ENCODE data around the gene KCTD15.

GRCh38 chr19:33751436-33751770 is 45.3 kb upstream of the KCTD15 start:
- no peak for TF ChIP-seq CTCF (IDR thresholded peaks at IDR 0.05)
- no peak for TF ChIP-seq POLR2A (IDR thresholded peaks at IDR 0.05)

Data from thyroid gland (tissue), 4 donors.